ENCODE measurements around the gene ITGAX.
"Not testable (repeated sequence)": the region's sequence is repeated elsewhere in the genome, so short reads cannot be mapped to it uniquely, and the experiment has no call there.

ITGAX gene

DNA sequence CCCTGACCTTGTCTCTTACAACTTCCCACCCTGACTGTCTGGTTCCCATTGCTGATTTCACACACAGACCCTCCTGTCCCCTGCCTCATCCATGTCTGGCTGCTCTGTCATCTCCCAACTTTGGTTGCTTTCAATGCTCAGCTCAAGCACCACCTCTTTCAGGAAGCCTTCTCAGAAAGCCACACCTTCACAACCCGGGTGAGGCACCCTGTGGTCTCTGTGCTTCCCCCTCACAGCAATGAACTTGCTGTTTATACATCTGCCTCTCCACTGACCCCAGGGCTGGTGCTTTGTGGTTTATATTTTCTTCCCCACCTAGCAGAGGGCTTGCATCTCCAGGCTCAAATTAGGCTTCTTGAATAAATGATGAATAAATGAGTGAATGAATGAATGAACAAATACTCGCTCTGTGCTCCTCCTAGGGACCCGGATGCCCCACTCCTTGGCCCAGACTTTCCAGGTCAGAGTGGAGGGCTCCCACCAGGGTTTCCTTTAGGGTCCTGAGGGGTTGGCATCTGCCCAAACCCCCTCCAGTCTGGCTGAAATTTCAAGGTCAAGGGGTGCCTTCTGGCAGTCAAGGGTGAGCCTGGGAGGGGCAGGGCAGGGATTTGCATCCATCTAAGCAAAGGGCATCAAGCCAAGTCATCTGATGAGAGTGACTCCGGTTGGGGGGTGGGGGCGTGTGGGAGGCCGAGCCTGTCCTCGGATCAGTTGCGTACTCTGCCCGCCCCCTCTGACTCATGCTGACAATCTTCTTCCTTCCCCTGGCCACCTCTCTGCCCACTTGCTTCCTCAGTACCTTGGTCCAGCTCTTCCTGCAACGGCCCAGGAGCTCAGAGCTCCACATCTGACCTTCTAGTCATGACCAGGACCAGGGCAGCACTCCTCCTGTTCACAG lies at the start of gene ITGAX:
Gene ITGAX, plus strand, starts transcription at position 783 of the 898 bp plus-strand sequence. Its CDS starts 79 bp downstream, at position 862.
- FAIRE-seq = no peak

DNA sequence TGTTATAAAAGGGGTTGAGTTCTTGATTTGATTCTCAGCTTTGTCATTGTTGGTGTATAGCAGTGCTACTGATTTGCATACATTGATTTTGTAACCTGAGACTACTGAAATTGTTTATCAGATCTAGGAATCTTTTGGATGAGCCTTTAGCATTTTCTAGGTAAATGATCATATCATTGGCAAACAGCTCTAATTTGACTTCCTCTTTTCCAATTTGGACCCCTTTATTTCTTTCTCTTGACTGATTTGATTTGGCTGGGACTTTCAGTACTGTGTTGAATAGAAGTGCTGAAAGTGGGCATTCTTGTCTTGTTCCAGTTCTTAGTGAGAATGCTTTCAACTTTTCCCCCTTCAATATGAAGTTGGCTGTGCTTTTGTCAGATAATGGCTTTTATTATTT lies 49.8 kb upstream of the ITGAX start:
- no peak for FAIRE-seq

DNA sequence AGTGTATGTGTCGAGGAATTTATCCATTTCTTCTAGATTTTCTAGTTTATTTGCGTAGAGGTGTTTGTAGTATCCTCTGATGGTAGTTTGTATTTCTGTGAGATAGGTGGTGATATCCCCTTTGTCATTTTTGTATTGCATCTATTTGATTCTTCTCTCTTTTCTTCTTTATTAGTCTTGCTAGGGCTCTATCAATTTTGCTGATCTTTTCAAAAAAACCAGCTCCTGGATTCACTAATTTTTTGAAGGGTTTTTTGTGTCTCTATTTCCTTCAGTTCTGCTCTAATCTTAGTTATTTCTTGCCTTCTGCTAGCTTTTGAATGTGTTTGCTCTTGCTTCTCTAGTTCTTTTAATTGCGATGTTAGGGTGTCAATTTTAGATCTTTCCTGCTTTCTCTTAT lies 46.6 kb upstream of the ITGAX start:
- not testable (repeated sequence) for FAIRE-seq

- FAIRE-seq = no peak
Observed at GRCh38 chr16:31322500-31322899, 32.5 kb upstream of the ITGAX start.

GRCh38 chr16:31323959-31324629 lies 30.9 kb upstream of the ITGAX start:
- no peak for FAIRE-seq

DNA sequence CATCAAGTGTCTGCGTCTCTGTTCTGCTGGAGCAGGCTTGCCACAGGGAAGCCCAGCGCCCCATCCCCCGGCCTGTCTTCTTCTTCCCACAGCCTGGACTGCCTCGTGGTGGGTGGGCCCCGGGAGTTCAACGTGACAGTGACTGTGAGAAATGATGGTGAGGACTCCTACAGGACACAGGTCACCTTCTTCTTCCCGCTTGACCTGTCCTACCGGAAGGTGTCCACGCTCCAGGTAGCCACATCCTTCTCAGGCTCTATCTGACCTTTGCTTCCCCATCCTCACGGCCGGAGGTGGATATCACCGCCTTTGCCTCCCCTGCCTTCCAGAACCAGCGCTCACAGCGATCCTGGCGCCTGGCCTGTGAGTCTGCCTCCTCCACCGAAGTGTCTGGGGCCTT lies 29.8 kb upstream of the ITGAX start:
- no peak for FAIRE-seq

GRCh38 chr16:31327646-31328225 lies 27.2 kb upstream of the ITGAX start:
- FAIRE-seq = no peak

DNA sequence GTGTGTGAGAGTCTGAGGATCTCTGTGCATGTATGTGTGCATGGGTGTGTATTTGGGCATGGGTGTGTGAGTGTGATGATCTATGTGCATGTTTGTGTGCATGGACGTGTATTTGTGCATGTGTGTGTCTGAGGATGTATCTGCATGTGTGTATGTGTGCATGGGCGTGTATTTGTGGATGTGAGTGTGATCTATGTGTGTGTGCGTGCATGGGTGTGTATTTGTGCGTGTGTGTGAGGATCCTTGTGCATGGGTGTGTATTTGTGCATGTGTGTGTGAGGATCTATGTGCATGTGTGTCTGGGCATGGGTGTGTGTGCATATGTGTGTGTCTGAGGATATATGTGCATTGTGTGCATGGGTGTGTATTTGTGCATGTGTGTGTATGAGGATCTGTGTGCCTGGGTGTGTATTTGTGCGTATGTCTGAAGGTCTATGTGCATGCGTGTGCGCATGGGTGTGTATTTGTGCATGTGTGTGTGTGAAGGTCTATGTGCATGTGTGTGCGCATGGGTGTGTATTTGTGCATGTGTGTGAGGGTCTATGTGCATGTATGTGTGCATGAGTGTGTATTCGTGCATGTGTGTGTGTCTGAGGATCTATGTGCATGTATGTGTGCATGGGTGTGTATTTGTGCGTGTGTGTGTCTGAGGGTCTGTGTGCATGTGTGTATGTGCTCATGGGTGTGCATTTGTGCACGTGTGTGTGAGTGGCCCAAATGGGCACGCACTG lies 26.5 kb upstream of the ITGAX start:
- no peak for FAIRE-seq

- no peak for FAIRE-seq
Observed at GRCh38 chr16:31329671-31330552, 25.1 kb upstream of the ITGAX start.

DNA sequence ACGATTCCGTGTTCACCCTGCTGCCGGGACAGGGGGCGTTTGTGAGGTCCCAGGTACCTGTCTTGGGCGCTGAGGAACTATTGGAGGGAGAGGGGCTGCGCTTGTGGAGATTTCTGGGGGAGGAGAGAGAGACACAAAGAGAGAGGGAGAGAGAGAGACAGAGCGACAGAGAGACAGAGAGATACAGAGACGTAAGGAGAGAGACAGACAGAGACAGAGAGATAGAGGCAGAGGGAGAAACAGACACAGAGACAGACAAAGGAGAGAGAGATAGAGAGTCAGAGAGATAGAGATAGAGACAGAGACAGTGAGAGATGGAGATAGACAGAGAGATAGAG lies 24.5 kb upstream of the ITGAX start:
- no peak for FAIRE-seq

GRCh38 chr16:31331141-31331764 lies 23.7 kb upstream of the ITGAX start:
- FAIRE-seq = no peak

DNA sequence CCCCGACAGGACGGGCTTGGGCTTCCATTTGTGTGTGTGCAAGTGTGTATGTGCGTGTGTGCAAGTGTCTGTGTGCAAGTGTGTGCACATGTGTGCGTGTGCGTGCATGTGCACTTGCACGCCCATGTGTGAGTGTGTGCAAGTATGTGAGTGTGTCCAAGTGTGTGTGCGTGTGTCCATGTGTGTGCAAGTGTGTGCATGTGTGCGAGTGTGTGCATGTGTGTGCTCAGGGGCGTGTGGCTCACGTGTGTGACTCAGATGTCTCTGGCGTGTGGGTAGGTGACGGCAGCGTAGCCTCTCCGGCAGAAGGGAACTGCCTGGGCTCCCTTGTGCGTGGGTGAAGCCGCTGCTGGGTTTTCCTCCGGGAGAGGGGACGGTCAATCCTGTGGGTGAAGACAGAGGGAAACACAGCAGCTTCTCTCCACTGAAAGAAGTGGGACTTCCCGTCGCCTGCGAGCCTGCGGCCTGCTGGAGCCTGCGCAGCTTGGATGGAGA lies 23.1 kb upstream of the ITGAX start:
- no peak for FAIRE-seq

DNA sequence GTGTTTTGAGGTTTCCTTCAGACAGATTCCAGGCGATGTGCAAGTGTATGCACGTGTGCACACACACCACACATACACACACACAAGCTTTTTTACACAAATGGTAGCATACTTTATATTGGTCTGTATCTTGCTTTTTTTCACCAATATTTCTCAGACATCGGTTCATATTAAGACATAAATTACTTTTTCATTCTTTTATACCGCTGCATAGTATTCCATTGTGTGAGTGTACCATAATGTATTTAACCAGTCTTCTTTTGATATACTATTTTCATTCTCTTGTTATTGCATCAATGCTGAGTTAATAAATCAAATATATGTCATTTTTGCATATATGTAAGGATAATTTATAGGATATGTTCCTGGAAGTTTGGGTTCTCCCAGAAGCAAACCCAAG lies 22.4 kb upstream of the ITGAX start:
- no peak for FAIRE-seq

GRCh38 chr16:31333686-31334649 lies 21.0 kb upstream of the ITGAX start:
- no peak for FAIRE-seq

GRCh38 chr16:31334934-31335333 lies 20.0 kb upstream of the ITGAX start:
- no peak for FAIRE-seq

GRCh38 chr16:31335431-31335830 lies 19.5 kb upstream of the ITGAX start:
- no peak for FAIRE-seq

GRCh38 chr16:31338166-31338685 lies 16.8 kb upstream of the ITGAX start:
- not testable (repeated sequence) for FAIRE-seq

DNA sequence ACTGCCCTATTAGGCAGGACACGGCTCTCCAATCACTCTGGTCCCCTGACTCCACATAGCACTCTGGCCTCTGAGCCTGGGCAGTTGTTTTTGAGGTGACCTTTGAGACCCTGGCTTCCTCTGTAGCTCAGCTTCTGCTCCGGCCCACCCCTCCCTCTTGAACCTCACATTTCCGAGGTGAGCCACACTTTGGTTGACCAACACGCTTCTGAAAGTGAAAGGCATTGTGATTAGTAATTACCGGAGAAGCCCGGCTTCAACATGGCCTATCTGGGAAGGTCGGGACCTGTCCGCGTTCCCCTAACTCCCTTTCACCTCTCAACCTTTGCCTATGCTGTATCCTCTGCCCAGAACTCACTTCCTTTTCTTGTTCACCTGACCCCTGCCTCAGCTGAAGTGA lies 10.3 kb upstream of the ITGAX start:
- no peak for FAIRE-seq

- no peak for FAIRE-seq
Observed at GRCh38 chr16:31347445-31347844, 7.5 kb upstream of the ITGAX start.

DNA sequence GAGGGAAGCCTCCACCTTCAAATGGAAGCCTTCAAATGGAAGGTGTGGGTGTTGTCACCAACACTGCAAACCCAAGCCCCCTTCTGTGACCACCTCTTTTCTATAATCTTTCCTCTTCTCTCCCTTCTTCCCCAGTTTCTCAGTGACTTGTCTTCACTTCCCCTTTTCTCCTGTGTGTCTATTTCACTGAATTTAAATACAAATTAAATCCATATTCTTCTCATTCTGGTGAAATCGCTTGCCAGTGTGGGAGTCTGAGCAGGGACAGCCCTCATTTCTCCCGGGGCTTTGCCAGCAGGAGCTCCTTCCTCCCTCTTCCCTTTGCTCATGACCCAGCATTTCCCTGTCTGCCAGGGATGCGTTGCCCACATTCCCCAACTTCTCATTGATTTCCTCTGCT lies 6.4 kb upstream of the ITGAX start:
- FAIRE-seq = no peak

All from A204.1 (cell line).